HG02973 (cell line): ENCODE measurements around the gene RAB11FIP3.

Experiments
- ATAC-seq: cut with Tn5 transposase; IDR thresholded peaks from one replicate; pipeline ENCODE4 v1.9.1; 2021; ENCODE audit warnings: moderate library complexity; ENCODE audit not compliant: unreplicated experiment

Gene RAB11FIP3

GRCh38 chr16:515175-515938 lies 89.9 kb downstream of the RAB11FIP3 start:
- ATAC-seq: no peak

GRCh38 chr16:515939-516226 lies 90.4 kb downstream of the RAB11FIP3 start:
- ATAC-seq: no peak

- ATAC-seq: no peak
These were observed 90.9 kb downstream of the RAB11FIP3 start for GRCh38 chr16:516301-516700.

GRCh38 chr16:518858-519257 lies 93.4 kb downstream of the RAB11FIP3 start:
- no peak for ATAC-seq

GRCh38 chr16:519425-519824 lies 94.0 kb downstream of the RAB11FIP3 start:
- no peak for ATAC-seq

- ATAC-seq: no peak
These were observed 94.6 kb downstream of the RAB11FIP3 start for GRCh38 chr16:519841-520687.

- no peak for ATAC-seq
These were observed 95.4 kb downstream of the RAB11FIP3 start for GRCh38 chr16:520847-521246.

- ATAC-seq: no peak
These were observed 96.1 kb downstream of the RAB11FIP3 start for GRCh38 chr16:521381-522210.

GRCh38 chr16:522320-523096 lies 97.1 kb downstream of the RAB11FIP3 start:
- no peak for ATAC-seq

GRCh38 chr16:523097-523741 lies 97.8 kb downstream of the RAB11FIP3 start:
- no peak for ATAC-seq

GRCh38 chr16:524274-525040 lies 99.0 kb downstream of the RAB11FIP3 start:
- ATAC-seq: no peak

- no peak for ATAC-seq
These were observed 99.7 kb downstream of the RAB11FIP3 start for GRCh38 chr16:525123-525519.

- ATAC-seq: no peak
These were observed 100.2 kb downstream of the RAB11FIP3 start for GRCh38 chr16:525520-526180.

GRCh38 chr16:526181-527014 lies 100.9 kb downstream of the RAB11FIP3 start:
- ATAC-seq: no peak

- ATAC-seq: peak; percentile 57
These were observed 101.8 kb downstream of the RAB11FIP3 start, which contains the start of gene CAPN15 for GRCh38 chr16:527015-527903. TSS of gene CAPN15 (plus strand) at chr16:527712. CDS start at chr16:546839, 19,127 bp downstream.

GRCh38 chr16:528111-529011 lies 102.9 kb downstream of the RAB11FIP3 start:
- peak; percentile 10 for ATAC-seq
